IMR-90 (cell line): Measurements from ENCODE around the gene PAXIP1. TPM values are rescaled to one million over a fixed set of nuclear protein-coding genes. Genes with fewer than 3 reads are reported as not detected.

Experiments used
- ATAC-seq: fragments of 200-7000 bp; cut with Tn5 transposase; 2 replicates; pipeline ENCODE4 v1.9.1; 2020; ENCODE audit warnings: low read depth, mild to moderate bottlenecking, moderate library complexity
- BruUV-seq: library from RNA; stranded (reverse); fragments of 400-500 nt; replicated peaks from 2 replicates; lab custom pipeline; 2021; lab: Mats Ljungman, UMichigan
- CTCF ChIA-PET: fragments of 300-600 bp; formaldehyde crosslinking; extraction: SDS; loops from one replicate; lab custom pipeline; 2021; ENCODE audit warnings: antibody characterized with exemption; lab: Yijun Ruan, JAX
- POLR2A ChIA-PET: fragments of 300-600 bp; sonication (Branson Sonifier 250); formaldehyde crosslinking; loops from one replicate; lab custom pipeline; 2022; ENCODE audit warnings: antibody characterized with exemption; ENCODE audit not compliant: unreplicated experiment; lab: Charles Lee
- DNase-seq: peaks from one replicate; pipeline ENCODE4 v3.0.0; 2013
- H2AFZ ChIP-seq: replicated peaks from 2 replicates; pipeline ENCODE3; 2013; ENCODE audit warnings: low read length, mild to moderate bottlenecking; ENCODE audit not compliant: poor library complexity
- H2AK5ac ChIP-seq: 2 replicates; pipeline ENCODE4 v1.6.1; 2013; ENCODE audit warnings: low read depth, low read length, inconsistent platforms
- H2AK9ac ChIP-seq: replicated peaks from 2 replicates; pipeline ENCODE3; 2013; ENCODE audit warnings: mild to moderate bottlenecking, low read depth, low read length, moderate library complexity; ENCODE audit not compliant: poor library complexity
- H2BK120ac ChIP-seq: 2 replicates; pipeline ENCODE4 v1.6.1; 2013; ENCODE audit warnings: low read depth, low read length, inconsistent platforms
- H2BK15ac ChIP-seq: 3 replicates; pipeline ENCODE4 v1.6.1; 2013; ENCODE audit warnings: low read depth, low read length, inconsistent platforms
- H2BK20ac ChIP-seq: 2 replicates; pipeline ENCODE4 v1.6.1; 2013; ENCODE audit warnings: low read depth, mild to moderate bottlenecking, inconsistent platforms, low read length, moderate library complexity
- H2BK5ac ChIP-seq: 2 replicates; pipeline ENCODE4 v1.6.1; 2013; ENCODE audit warnings: mild to moderate bottlenecking, low read depth, low read length, inconsistent platforms; ENCODE audit not compliant: poor library complexity, severe bottlenecking
- H3K14ac ChIP-seq: replicated peaks from 2 replicates; pipeline ENCODE4 v1.6.1; 2013; ENCODE audit warnings: low read depth, low read length, inconsistent platforms
- H3K18ac ChIP-seq: 2 replicates; pipeline ENCODE4 v1.6.1; 2013; ENCODE audit warnings: low read depth, low read length, control low read depth
- H3K23ac ChIP-seq: 2 replicates; pipeline ENCODE4 v1.6.1; 2013; ENCODE audit warnings: low read depth, low read length, inconsistent platforms
- H3K27ac ChIP-seq: 2 replicates; pipeline ENCODE4 v1.5.1; 2013; ENCODE audit warnings: mild to moderate bottlenecking, control low read depth, low read length; ENCODE audit not compliant: insufficient read depth
- H3K27me3 ChIP-seq: 2 replicates; pipeline ENCODE4 v1.6.1; 2013; ENCODE audit warnings: low read length; ENCODE audit not compliant: control insufficient read depth, insufficient read depth
- H3K36me3 ChIP-seq: 2 replicates; pipeline ENCODE4 v1.6.1; 2013; ENCODE audit warnings: low read length, mixed read lengths; ENCODE audit not compliant: control insufficient read depth, insufficient read depth
- H3K4ac ChIP-seq: 2 replicates; pipeline ENCODE4 v1.6.1; 2013; ENCODE audit warnings: low read depth, low read length, inconsistent platforms
- H3K4me1 ChIP-seq: 2 replicates; pipeline ENCODE4 v1.6.1; 2013; ENCODE audit warnings: low read length, mixed read lengths; ENCODE audit not compliant: control insufficient read depth, insufficient read depth
- H3K4me2 ChIP-seq: 2 replicates; pipeline ENCODE4 v1.6.1; 2013; ENCODE audit warnings: low read depth, mild to moderate bottlenecking, control low read depth, low read length, moderate library complexity
- H3K4me3 ChIP-seq: 2 replicates; pipeline ENCODE4 v1.5.1; 2013; ENCODE audit warnings: low read depth, mild to moderate bottlenecking, control low read depth, low read length, moderate library complexity; ENCODE audit not compliant: insufficient read depth
- H3K56ac ChIP-seq: 2 replicates; pipeline ENCODE4 v1.6.1; 2013; ENCODE audit warnings: low read length, inconsistent platforms; ENCODE audit not compliant: insufficient read depth; ENCODE audit errors: extremely low read depth
- H3K79me1 ChIP-seq, 2 experiments: 2 replicates each; pipeline ENCODE4 v1.6.1; 2013; ENCODE audit warnings: low read length in 2 of 2, inconsistent platforms in 1 of 2, low read depth in 1 of 2
- H3K9ac ChIP-seq: 2 replicates; pipeline ENCODE4 v1.6.1; 2013; ENCODE audit warnings: low read depth, low read length, control low read depth
- H3K9me1 ChIP-seq: 2 replicates; pipeline ENCODE4 v1.6.1; 2013; ENCODE audit warnings: low read length, inconsistent platforms; ENCODE audit not compliant: insufficient read depth
- H3K9me3 ChIP-seq: 2 replicates; pipeline ENCODE4 v1.6.1; 2013; ENCODE audit warnings: low read length; ENCODE audit not compliant: control insufficient read depth, insufficient read depth
- H4K20me1 ChIP-seq: 2 replicates; pipeline ENCODE4 v1.6.1; 2013; ENCODE audit warnings: low read length, inconsistent platforms; ENCODE audit not compliant: insufficient read depth
- H4K5ac ChIP-seq: 2 replicates; pipeline ENCODE4 v1.6.1; 2013; ENCODE audit warnings: mild to moderate bottlenecking, low read depth, low read length, control low read depth
- H4K8ac ChIP-seq, 2 experiments: 2 replicates each; pipeline ENCODE4 v1.6.1; 2013; ENCODE audit warnings: low read depth in 2 of 2, low read length in 2 of 2, control low read depth in 1 of 2, inconsistent platforms in 1 of 2
- H4K91ac ChIP-seq: 2 replicates; pipeline ENCODE4 v1.6.1; 2013; ENCODE audit warnings: low read depth, low read length, inconsistent platforms; ENCODE audit not compliant: insufficient read depth
- BHLHE40 ChIP-seq: fragments of 150-350 bp; IDR thresholded peaks from 2 replicates; pipeline ENCODE4 v1.6.1; 2016; ENCODE audit warnings: mild to moderate bottlenecking, low read depth, low read length
- CEBPB ChIP-seq: IDR thresholded peaks from 2 replicates; pipeline ENCODE4 v1.6.1; 2012; ENCODE audit warnings: low read depth, low read length, improper control_type of control experiment
- CHD1 ChIP-seq: IDR thresholded peaks from 2 replicates; pipeline ENCODE4 v1.6.1; 2012; ENCODE audit warnings: low read depth, low read length, improper control_type of control experiment
- CTCF ChIP-seq: conservative IDR thresholded peaks from 2 replicates; pipeline ENCODE4 v1.5.1; 2012; ENCODE audit warnings: mild to moderate bottlenecking, low read depth, low read length, improper control_type of control experiment
- ELK1 ChIP-seq: fragments of 150-350 bp; IDR thresholded peaks from 2 replicates; pipeline ENCODE4 v1.6.1; 2016; ENCODE audit warnings: low read depth, mild to moderate bottlenecking, low read length, moderate library complexity, borderline replicate concordance
- FOS ChIP-seq: fragments of 150-350 bp; IDR thresholded peaks from 2 replicates; pipeline ENCODE4 v1.6.1; 2016; ENCODE audit warnings: low read depth, low read length
- MAFK ChIP-seq: IDR thresholded peaks from 2 replicates; pipeline ENCODE4 v1.6.1; 2012; ENCODE audit warnings: low read depth, low read length, improper control_type of control experiment
- MAZ ChIP-seq: IDR thresholded peaks from 2 replicates; pipeline ENCODE4 v1.6.1; 2012; ENCODE audit warnings: low read depth, mild to moderate bottlenecking, low read length, improper control_type of control experiment, moderate library complexity, borderline replicate concordance
- MXI1 ChIP-seq: IDR thresholded peaks from 2 replicates; pipeline ENCODE4 v1.6.1; 2012; ENCODE audit warnings: low read depth, mild to moderate bottlenecking, low read length, moderate library complexity, borderline replicate concordance
- NFE2L2 ChIP-seq: fragments of 150-350 bp; IDR thresholded peaks from 2 replicates; pipeline ENCODE4 v1.6.1; 2016; ENCODE audit warnings: low read depth, mild to moderate bottlenecking, low read length
- POLR2A ChIP-seq: IDR thresholded peaks from 2 replicates; pipeline ENCODE4 v1.6.1; 2012; ENCODE audit warnings: mild to moderate bottlenecking, low read depth, low read length
- RAD21 ChIP-seq: IDR thresholded peaks from 2 replicates; pipeline ENCODE4 v1.6.1; 2012; ENCODE audit warnings: low read length, improper control_type of control experiment
- RCOR1 ChIP-seq: IDR thresholded peaks from 2 replicates; pipeline ENCODE4 v1.6.1; 2012; ENCODE audit warnings: mild to moderate bottlenecking, low read length, improper control_type of control experiment; ENCODE audit not compliant: insufficient replicate concordance
- RFX5 ChIP-seq: IDR thresholded peaks from 2 replicates; pipeline ENCODE4 v1.8.0; 2012; ENCODE audit warnings: low read depth, mild to moderate bottlenecking, low read length, moderate library complexity
- USF2 ChIP-seq: fragments of 150-350 bp; IDR thresholded peaks from 2 replicates; pipeline ENCODE4 v1.6.1; 2017; ENCODE audit warnings: mild to moderate bottlenecking, antibody characterized with exemption, low read length, low read depth
- WGBS, 2 experiments: methylation state at CpG; one replicate each; pipeline versions ENCODE4 v1.1.5 to v1.1.7; 2013; ENCODE audit warnings: missing lambda C conversion rate in 2 of 2; ENCODE audit not compliant: insufficient read length in 1 of 2; ENCODE audit errors: extremely low coverage in 2 of 2; 5-methylcytosine and 5-hydroxymethylcytosine counted together
- dilution Hi-C: fragments of 300-500 bp; cut with HindIII; formaldehyde crosslinking; loops from one replicate; pipeline ENCODE4 v1.14.3; 2018; ENCODE audit warnings: low sequenced_read_pairs; ENCODE audit not compliant: unreplicated experiment
- in situ Hi-C: fragments of 300-500 bp; cut with MboI; formaldehyde crosslinking; loops from 3 replicates; pipeline ENCODE4 v1.14.3; 2019; ENCODE audit warnings: low sequenced_read_pairs, inconsistent platforms, mixed read lengths
- intact Hi-C: fragments of 100-400 bp; cut with micrococcal nuclease; formaldehyde crosslinking; loops from 2 replicates; pipeline ENCODE4 v1.10.0; 2022
- polyA plus RNA-seq, 3 experiments: library from polyadenylated mRNA; depleted of rRNA; stranded (reverse); fragments of >200 nt; gene quantifications; 2 replicates each; pipeline ENCODE4 v1.2.3, GENCODE V29; 2012; ENCODE audit warnings: low replicate concordance in 1 of 3
- total RNA-seq: library from RNA; depleted of rRNA; stranded (reverse); fragments of >200 nt; gene quantifications from 2 replicates; pipeline ENCODE4 v1.2.3, GENCODE V29; 2012

PAXIP1 gene
- total and polyA plus RNA-seq, 2 of the 4 experiments (the other 2 are of a cell fraction), result 7.3 to 8.7 TPM

GRCh38 chr7:155051355-155051754, 48.4 kb upstream of the PAXIP1 start:
- dilution Hi-C loops (no loop called here), in situ Hi-C loops (no loop called here), intact Hi-C loops (no loop called here)
- Histone ChIP-seq H4K20me1 (no peaks in the 10 kb centered on the region), H3K18ac (no peak overlapping the region), H2AFZ (no peak overlapping the region), H3K36me3 (no peaks in the 10 kb centered on the region), H3K14ac (no peak overlapping the region), H3K4me1 (no peaks in the 10 kb centered on the region), H4K8ac (no peak overlapping the region), H3K9ac (no peak overlapping the region), H3K9me1 (no peaks in the 10 kb centered on the region), H2AK5ac (no peak overlapping the region), H3K27ac (no peak overlapping the region), H2BK20ac (no peak overlapping the region), H2BK120ac (no peak overlapping the region), H4K5ac (no peak overlapping the region), H3K4ac (no peak overlapping the region), H4K91ac (no peak overlapping the region), H3K27me3 (no peaks in the 10 kb centered on the region), H2AK9ac (no peak overlapping the region), H3K23ac (no peak overlapping the region), H3K56ac (no peak overlapping the region), H3K9me3 (no peaks in the 10 kb centered on the region), H3K79me1 (no peaks in the 10 kb centered on the region), H2BK5ac (no peak overlapping the region), H2BK15ac (no peak overlapping the region), H3K4me3 (no peak overlapping the region), H3K4me2 (no peak overlapping the region)
- POLR2A ChIA-PET, result no interaction called here
- TF ChIP-seq MAZ (no peak), MAFK (no peak), POLR2A (no peak), RCOR1 (no peak), BHLHE40 (no peak), ELK1 (no peak), FOS (no peak), CEBPB (no peak), USF2 (no peak), CHD1 (no peak), CTCF (no peak), NFE2L2 (no peak), MXI1 (no peak), RAD21 (no peak), RFX5 (no peak)
- no CpG with 5 or more reads among the region's 4 CpGs for WGBS, 2 experiments
- no peak for ATAC-seq
- CTCF ChIA-PET, result no interaction called here
- no TSS peak for BruUV-seq
- no peak for DNase-seq
